ENCODE data around the gene UBE2I.

UBE2I gene

DNA sequence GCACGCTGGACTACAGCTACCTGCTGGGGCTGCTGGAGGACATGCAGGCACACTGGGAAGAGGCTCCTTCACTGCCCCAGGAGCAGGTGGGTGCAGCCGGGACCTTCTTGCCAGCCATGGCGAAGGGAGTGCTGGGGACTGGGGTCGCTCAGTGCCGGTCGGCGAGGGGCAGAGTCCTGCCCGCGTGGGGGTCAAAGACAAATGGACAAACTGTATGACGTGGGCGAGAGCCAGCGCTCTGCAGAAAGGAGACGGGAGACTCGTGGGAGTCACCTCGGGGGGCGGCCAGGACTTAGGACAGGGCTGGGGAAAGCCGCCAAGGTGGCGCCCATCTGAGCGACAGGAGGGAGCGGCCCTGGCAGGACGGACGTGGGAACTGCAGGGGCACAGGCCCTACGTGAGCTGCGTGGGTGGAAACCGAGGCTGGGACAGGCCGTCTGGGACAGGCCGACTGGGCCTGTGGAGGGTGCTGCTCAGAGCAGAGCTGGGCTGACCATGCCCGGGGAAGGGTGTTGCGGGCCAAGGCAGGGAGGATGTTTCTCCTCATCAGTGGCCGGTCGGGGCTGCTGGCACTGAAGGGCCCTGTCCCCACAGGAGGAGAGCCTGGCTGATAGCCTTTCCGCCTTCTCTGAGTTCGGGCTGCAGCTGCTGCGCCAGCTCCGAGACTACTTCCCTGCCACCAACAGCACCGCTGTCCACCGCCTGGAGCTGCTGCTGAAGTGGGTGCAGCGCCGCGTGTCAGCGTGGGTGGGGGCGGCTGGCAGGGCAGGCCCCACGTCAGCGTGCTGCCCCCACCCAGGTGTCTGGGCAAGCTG, 34.2 kb downstream of the UBE2I start:
- H3K9ac ChIP-seq (ENCODE audit: low read depth, low read length, poor library complexity, severe bottlenecking): no peak overlapping the region
- no peaks in the 10 kb centered on the region for H3K36me3 ChIP-seq (ENCODE audit: insufficient read depth, low read length)
- H3K4me3 ChIP-seq (ENCODE audit: low read length, poor library complexity, severe bottlenecking): no peak overlapping the region
- H3K4me1 ChIP-seq (ENCODE audit: insufficient read depth, low read length, poor library complexity, severe bottlenecking): peaks cover 4% of the 10 kb centered on the region
- TF ChIP-seq, protein P1, sequence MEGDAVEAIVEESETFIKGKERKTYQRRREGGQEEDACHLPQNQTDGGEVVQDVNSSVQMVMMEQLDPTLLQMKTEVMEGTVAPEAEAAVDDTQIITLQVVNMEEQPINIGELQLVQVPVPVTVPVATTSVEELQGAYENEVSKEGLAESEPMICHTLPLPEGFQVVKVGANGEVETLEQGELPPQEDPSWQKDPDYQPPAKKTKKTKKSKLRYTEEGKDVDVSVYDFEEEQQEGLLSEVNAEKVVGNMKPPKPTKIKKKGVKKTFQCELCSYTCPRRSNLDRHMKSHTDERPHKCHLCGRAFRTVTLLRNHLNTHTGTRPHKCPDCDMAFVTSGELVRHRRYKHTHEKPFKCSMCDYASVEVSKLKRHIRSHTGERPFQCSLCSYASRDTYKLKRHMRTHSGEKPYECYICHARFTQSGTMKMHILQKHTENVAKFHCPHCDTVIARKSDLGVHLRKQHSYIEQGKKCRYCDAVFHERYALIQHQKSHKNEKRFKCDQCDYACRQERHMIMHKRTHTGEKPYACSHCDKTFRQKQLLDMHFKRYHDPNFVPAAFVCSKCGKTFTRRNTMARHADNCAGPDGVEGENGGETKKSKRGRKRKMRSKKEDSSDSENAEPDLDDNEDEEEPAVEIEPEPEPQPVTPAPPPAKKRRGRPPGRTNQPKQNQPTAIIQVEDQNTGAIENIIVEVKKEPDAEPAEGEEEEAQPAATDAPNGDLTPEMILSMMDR (conservative IDR thresholded peaks at IDR 0.05; ENCODE audit: low read length): no peak
- TF ChIP-seq EZH2phosphoT487 (IDR thresholded peaks at IDR 0.05; ENCODE audit: borderline replicate concordance): no peak
- no peaks in the 10 kb centered on the region for H3K9me2 ChIP-seq (replicated peaks; ENCODE audit: low read depth, low read length)
- no peaks in the 10 kb centered on the region for H3K79me2 ChIP-seq (ENCODE audit: insufficient read depth, low read length)
- no peak overlapping the region for H3K4me2 ChIP-seq (ENCODE audit: low read depth, low read length, poor library complexity, severe bottlenecking)
- H4K20me1 ChIP-seq (ENCODE audit: insufficient read depth, low read length, poor library complexity, severe bottlenecking): no peaks in the 10 kb centered on the region
- H3K9me3 ChIP-seq (ENCODE audit: insufficient read depth, low read depth, low read length): no peaks in the 10 kb centered on the region
- H3F3A ChIP-seq (ENCODE audit: low read depth): no peaks in the 10 kb centered on the region
- no peak overlapping the region for H2AFZ ChIP-seq (ENCODE audit: low read length)
- H3K27me3 ChIP-seq (ENCODE audit: insufficient read depth, low read length, poor library complexity, severe bottlenecking): no peaks in the 10 kb centered on the region

DNA sequence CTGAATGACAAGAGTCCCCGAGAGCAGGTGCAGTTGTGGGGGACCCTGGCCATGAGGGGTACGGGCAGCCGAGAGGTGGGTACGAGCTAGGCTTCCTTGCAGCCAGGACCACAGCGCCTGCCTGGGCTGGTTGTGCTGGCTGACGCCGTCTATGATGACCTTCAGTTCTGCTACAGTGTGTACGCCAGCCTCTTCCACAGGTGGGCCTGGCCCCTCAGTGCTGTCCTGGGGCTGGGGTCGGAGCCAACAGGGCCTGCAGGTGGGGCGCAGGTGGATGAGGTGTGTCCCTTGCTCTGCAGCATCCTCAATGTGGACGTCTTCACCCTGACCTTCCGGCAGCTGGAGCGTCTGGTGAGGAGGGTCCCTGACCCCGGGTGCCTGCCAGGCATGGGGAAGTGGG, 35.1 kb downstream of the UBE2I start:
- no peaks in the 10 kb centered on the region for H4K20me1 ChIP-seq (ENCODE audit: insufficient read depth, low read length, poor library complexity, severe bottlenecking)
- no peaks in the 10 kb centered on the region for H3K27me3 ChIP-seq (ENCODE audit: insufficient read depth, low read length, poor library complexity, severe bottlenecking)
- no peaks in the 10 kb centered on the region for H3K36me3 ChIP-seq (ENCODE audit: insufficient read depth, low read length)
- H3K4me2 ChIP-seq (ENCODE audit: low read depth, low read length, poor library complexity, severe bottlenecking): no peak overlapping the region
- H3K9me2 ChIP-seq (replicated peaks; ENCODE audit: low read depth, low read length): no peaks in the 10 kb centered on the region
- H3K4me3 ChIP-seq (ENCODE audit: low read length, poor library complexity, severe bottlenecking): no peak overlapping the region
- no peaks in the 10 kb centered on the region for H3K9me3 ChIP-seq (ENCODE audit: insufficient read depth, low read depth, low read length)
- H3K4me1 ChIP-seq (ENCODE audit: insufficient read depth, low read length, poor library complexity, severe bottlenecking): peaks cover 4% of the 10 kb centered on the region
- H3K79me2 ChIP-seq (ENCODE audit: insufficient read depth, low read length): no peaks in the 10 kb centered on the region
- no peaks in the 10 kb centered on the region for H3F3A ChIP-seq (ENCODE audit: low read depth)
- no peak overlapping the region for H3K9ac ChIP-seq (ENCODE audit: low read depth, low read length, poor library complexity, severe bottlenecking)
- TF ChIP-seq, protein P1 (conservative IDR thresholded peaks at IDR 0.05; ENCODE audit: low read length): no peak
- no peak for TF ChIP-seq EZH2phosphoT487 (IDR thresholded peaks at IDR 0.05; ENCODE audit: borderline replicate concordance)
- no peak overlapping the region for H2AFZ ChIP-seq (ENCODE audit: low read length)

DNA sequence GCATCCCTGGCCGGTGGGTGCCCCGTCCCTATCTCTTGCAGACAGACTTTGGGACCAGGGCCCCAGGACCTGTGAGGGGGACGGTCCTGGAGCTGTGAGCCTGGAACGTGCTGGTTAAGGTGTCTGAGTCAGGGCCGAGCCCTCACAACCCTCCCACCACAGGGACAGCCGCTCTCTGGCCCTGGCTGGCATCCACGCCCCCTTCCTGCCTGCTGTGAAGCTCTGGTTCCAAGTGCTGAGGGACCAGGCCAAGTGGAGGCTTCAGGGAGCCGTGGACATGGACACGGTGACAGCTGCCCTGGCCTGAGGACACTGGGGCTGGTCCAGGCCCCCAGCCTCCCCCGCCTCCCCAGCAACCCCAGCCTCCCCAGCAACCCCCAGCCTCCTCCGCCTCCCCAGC, 35.7 kb downstream of the UBE2I start:
- peaks cover 4% of the 10 kb centered on the region for H3K4me1 ChIP-seq (ENCODE audit: insufficient read depth, low read length, poor library complexity, severe bottlenecking)
- no peaks in the 10 kb centered on the region for H3K27me3 ChIP-seq (ENCODE audit: insufficient read depth, low read length, poor library complexity, severe bottlenecking)
- no peak overlapping the region for H3K4me2 ChIP-seq (ENCODE audit: low read depth, low read length, poor library complexity, severe bottlenecking)

More for the DNA sequence above, 35.7 kb downstream of the UBE2I start:
- no peaks in the 10 kb centered on the region for H4K20me1 ChIP-seq (ENCODE audit: insufficient read depth, low read length, poor library complexity, severe bottlenecking)
- no peak overlapping the region for H2AFZ ChIP-seq (ENCODE audit: low read length)
- no peaks in the 10 kb centered on the region for H3K9me3 ChIP-seq (ENCODE audit: insufficient read depth, low read depth, low read length)
- no peak overlapping the region for H3K9ac ChIP-seq (ENCODE audit: low read depth, low read length, poor library complexity, severe bottlenecking)
- no peak overlapping the region for H3K4me3 ChIP-seq (ENCODE audit: low read length, poor library complexity, severe bottlenecking)
- H3K9me2 ChIP-seq (replicated peaks; ENCODE audit: low read depth, low read length): no peaks in the 10 kb centered on the region
- H3K36me3 ChIP-seq (ENCODE audit: insufficient read depth, low read length): no peaks in the 10 kb centered on the region
- no peaks in the 10 kb centered on the region for H3F3A ChIP-seq (ENCODE audit: low read depth)
- TF ChIP-seq, protein P1 (conservative IDR thresholded peaks at IDR 0.05; ENCODE audit: low read length): no peak
- no peak for TF ChIP-seq EZH2phosphoT487 (IDR thresholded peaks at IDR 0.05; ENCODE audit: borderline replicate concordance)
- no peaks in the 10 kb centered on the region for H3K79me2 ChIP-seq (ENCODE audit: insufficient read depth, low read length)
